Measurements from ENCODE around the gene FAM163A.

DNA sequence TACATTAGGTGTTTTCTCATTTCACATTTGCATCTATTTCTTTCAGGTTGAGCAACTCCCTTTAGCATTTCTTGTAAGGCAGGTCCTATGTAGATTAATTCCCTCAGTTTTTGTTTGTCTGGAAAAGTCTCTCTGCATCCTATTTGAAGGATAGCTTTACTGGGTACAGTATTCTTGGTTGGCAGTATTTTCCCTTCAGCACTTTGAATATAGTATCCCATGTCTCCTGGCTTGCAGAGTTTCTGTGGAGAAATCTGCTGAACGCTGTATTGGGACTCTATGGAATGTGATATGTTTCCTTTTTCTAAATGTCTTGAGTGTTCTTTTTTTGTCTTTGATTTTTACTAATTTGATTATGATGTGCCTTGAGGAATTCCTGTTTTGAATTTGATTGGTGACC, 28.9 kb upstream of the FAM163A start:
- TF ChIP-seq CTCF (IDR thresholded peaks at IDR 0.05; ENCODE audit: low read length) (no peak), EZH2 (IDR thresholded peaks at IDR 0.05; ENCODE audit: borderline replicate concordance, low read length) (no peak)
